ENCODE measurements around the gene PPA2. TPM values are rescaled to one million over a fixed set of nuclear protein-coding genes. Genes with fewer than 3 reads are reported as not detected.

Gene PPA2
- total RNA-seq, 2 donors from 2014 or later: 115 to 166 TPM

DNA sequence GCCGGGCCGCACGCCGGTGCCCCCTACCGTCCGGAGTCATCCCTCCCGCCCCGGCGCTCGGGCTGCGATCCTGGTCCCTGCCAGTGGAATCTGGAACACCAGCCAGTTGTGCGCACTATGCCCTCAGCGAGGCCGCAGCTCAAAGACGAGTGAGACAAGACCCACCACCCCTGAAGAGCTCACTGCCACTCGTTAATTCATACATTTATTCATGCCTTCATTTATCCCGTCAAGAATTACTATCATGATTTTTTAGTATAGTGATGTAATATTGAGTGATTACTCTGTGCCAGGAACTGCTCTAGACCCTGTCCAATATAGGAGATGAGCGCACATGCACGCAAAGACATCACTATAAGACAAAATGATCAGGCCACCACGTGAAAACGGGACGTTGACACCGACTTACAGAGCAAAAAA, 247 bp upstream of the PPA2 start:
- Histone ChIP-seq H3K27ac (peak overlapping the region; percentile 99), H3K9ac (ENCODE audit: low read depth in 2 of 2, low read length in 2 of 2) (peak overlapping the region; percentile 92 to 98), H3K9me3 (no peaks in the 10 kb centered on the region), H3K27me3 (no peaks in the 10 kb centered on the region), H3K4me3 (peak overlapping the region; percentile 97), H3K4me1 (peaks cover 14% of the 10 kb centered on the region), H3K36me3 (no peaks in the 10 kb centered on the region)
- intact Hi-C loops (cut with DNase I): no loop called here
- TF ChIP-seq, protein P1, sequence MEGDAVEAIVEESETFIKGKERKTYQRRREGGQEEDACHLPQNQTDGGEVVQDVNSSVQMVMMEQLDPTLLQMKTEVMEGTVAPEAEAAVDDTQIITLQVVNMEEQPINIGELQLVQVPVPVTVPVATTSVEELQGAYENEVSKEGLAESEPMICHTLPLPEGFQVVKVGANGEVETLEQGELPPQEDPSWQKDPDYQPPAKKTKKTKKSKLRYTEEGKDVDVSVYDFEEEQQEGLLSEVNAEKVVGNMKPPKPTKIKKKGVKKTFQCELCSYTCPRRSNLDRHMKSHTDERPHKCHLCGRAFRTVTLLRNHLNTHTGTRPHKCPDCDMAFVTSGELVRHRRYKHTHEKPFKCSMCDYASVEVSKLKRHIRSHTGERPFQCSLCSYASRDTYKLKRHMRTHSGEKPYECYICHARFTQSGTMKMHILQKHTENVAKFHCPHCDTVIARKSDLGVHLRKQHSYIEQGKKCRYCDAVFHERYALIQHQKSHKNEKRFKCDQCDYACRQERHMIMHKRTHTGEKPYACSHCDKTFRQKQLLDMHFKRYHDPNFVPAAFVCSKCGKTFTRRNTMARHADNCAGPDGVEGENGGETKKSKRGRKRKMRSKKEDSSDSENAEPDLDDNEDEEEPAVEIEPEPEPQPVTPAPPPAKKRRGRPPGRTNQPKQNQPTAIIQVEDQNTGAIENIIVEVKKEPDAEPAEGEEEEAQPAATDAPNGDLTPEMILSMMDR (IDR thresholded peaks at IDR 0.05): peak; percentile 91
- peak; percentile 90 for DNase-seq

DNA sequence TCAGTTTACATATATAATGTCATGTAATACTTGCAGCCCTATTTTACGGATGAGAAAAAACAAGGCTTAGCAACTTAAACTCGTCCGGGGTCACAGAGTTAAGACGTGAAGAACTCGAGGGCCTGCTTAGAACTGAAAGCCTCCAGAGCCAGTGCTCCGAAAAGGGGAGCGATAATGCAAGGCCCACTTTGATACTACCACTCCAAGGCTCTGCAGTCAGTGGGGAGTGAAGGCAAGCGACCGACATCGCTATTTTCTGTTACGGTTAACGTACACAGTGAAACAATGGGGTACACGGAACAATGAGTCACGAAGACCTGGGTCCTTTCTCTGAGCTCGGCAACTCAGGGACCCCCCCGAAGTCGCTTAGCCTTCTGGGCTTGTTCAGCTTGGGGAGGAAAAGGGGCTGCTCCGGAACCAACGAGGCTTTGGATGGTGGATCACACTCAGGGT, 965 bp downstream of the PPA2 start:
- intact Hi-C loops (cut with DNase I): loop anchor here (2.0 kb wide), 1 partner anchor 326 kb away; the partner anchor contains the start of gene TET2
- Histone ChIP-seq H3K36me3 (no peaks in the 10 kb centered on the region), H3K27ac (peak overlapping the region; percentile 99), H3K4me1 (peaks cover 14% of the 10 kb centered on the region), H3K9me3 (no peaks in the 10 kb centered on the region), H3K9ac (ENCODE audit: low read depth in 2 of 2, low read length in 2 of 2) (peak overlapping the region; percentile 92 to 98), H3K4me3 (peak overlapping the region; percentile 97), H3K27me3 (no peaks in the 10 kb centered on the region)
- TF ChIP-seq, protein P1 (IDR thresholded peaks at IDR 0.05): no peak
- DNase-seq: no peak

DNA sequence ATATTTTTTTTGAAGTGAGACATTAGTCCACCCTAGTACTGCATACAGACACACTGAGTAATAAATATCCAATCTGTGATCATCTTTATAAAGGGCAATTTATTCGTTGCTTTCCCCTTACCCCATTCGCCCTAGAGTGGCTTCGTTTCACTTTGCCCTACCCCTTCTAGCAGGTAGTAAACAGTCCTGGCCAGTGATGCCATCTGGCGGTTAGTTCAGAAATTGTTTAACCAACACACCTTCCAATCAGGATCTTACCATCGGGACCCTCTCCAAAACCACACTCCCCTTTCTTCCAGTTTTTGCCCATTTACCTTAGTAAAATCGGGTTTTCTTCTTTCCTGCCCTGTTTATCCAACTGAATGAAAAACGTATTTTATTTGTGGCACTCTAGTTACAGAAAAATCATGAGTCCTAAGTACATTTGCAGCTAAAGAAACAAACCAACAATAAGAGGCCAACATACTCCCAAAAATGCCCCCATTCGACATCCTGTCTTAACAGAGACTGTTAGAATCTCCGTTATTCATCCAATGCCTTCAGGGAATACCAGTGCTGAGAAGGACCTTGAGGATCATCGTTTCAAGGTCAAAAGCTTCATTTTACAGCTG, 2.2 kb downstream of the PPA2 start:
- DNase-seq: peak; percentile 86
- TF ChIP-seq, protein P1 (IDR thresholded peaks at IDR 0.05): peak; percentile 59

DNA sequence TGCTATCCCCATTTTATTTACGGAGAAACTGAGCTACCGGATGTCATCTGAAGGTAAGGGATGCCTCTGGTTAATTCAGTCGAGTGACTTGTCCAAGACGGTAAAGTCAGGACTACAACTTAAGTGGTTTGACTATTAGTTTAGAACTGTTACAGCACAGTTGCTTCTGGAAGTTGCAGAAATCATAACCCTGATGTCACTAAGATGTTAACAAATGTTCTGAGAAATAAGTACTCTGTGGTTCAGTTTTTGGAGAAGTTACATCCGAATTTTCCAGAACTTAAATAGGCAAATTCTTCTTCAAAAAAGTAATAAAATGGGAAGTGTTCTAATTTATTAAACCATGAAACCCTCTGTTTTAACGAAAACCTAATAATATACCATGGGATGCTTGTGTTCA, 3.1 kb downstream of the PPA2 start:
- Histone ChIP-seq H3K4me3 (no peak overlapping the region), H3K9me3 (no peaks in the 10 kb centered on the region), H3K27ac (no peak overlapping the region), H3K4me1 (peaks cover 14% of the 10 kb centered on the region), H3K36me3 (no peaks in the 10 kb centered on the region), H3K9ac (ENCODE audit: low read depth in 2 of 2, low read length in 2 of 2) (no peak overlapping the region), H3K27me3 (no peaks in the 10 kb centered on the region)
- no peak for DNase-seq
- intact Hi-C loops (cut with DNase I): no loop called here
- TF ChIP-seq, protein P1 (IDR thresholded peaks at IDR 0.05): no peak

More for the DNA sequence above, 2.2 kb downstream of the PPA2 start:
- peak overlapping the region in 1 of 2 donors; percentile 37 for H3K9ac ChIP-seq (ENCODE audit: low read depth in 2 of 2, low read length in 2 of 2)
- H3K9me3 ChIP-seq: no peaks in the 10 kb centered on the region
- peaks cover 14% of the 10 kb centered on the region for H3K4me1 ChIP-seq
- no peaks in the 10 kb centered on the region for H3K27me3 ChIP-seq
- intact Hi-C loops (cut with DNase I): loop anchor here (2.0 kb wide), 1 partner anchor 325 kb away; the partner anchor contains the start of gene TET2
- H3K4me3 ChIP-seq: peak overlapping the region; percentile 97
- H3K36me3 ChIP-seq: no peaks in the 10 kb centered on the region
- peak overlapping the region; percentile 99 for H3K27ac ChIP-seq

DNA sequence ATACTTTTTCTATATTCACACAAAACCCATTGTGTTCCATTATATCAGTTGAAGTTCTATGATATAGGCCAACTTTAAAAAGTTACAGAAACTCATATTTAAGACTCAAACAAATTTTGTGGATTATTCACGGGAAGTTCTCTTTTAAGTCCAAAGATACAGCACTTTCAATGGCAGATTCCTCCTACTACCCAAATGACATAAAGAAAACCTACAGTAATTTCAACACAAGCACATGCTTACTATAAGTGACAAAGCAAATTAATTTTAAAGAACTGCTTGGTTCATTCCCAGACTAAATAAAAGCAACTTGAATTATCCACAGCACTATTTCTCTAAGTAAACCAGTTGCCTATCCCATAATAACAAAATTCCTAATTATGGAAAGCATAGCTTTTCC, 4.1 kb downstream of the PPA2 start:
- intact Hi-C loops (cut with DNase I): no loop called here
- no peak for DNase-seq
- TF ChIP-seq, protein P1 (IDR thresholded peaks at IDR 0.05): no peak
- H3K36me3 ChIP-seq: no peaks in the 10 kb centered on the region
- H3K9ac ChIP-seq (ENCODE audit: low read depth in 2 of 2, low read length in 2 of 2): no peak overlapping the region
- no peak overlapping the region for H3K4me3 ChIP-seq
- H3K9me3 ChIP-seq: no peaks in the 10 kb centered on the region
- no peaks in the 10 kb centered on the region for H3K27me3 ChIP-seq
- no peak overlapping the region for H3K27ac ChIP-seq
- peaks cover 14% of the 10 kb centered on the region for H3K4me1 ChIP-seq

Data from colonic mucosa (tissue), 4 donors.